Measurements from ENCODE around the gene CIAPIN1. TPM values are rescaled to one million over a fixed set of nuclear protein-coding genes. Genes with fewer than 3 reads are reported as not detected.

Gene CIAPIN1
- total RNA-seq, 1 donor from 2014 or later: 97.2 TPM

DNA sequence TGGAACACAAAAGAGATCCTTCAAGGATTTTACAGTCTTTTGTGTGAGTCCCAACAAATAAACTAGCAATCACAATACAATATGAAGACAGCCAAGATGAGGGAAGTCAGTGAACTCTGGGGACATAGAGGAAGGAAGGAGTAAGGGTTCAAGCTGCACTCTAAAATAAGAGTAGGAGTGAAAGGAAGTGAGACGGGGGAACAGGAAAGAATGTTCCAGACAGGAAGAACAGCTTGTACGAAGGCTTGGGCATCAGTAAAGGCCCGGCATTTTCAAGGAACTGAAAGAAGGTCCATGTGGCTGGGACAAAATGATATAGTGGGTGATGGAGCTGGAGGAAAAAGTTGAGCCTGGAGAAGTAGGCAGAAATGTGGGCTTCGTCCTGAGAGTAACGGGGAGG, 38.1 kb downstream of the CIAPIN1 start:
- H3K27me3 Mint-ChIP-seq (ENCODE audit: low read depth): peaks cover 14% of the 10 kb centered on the region
- DNase-seq (ENCODE audit: low read depth, low spot score): no peak
- H3K4me3 Mint-ChIP-seq: no peak overlapping the region
- no peak overlapping the region for H3K27ac Mint-ChIP-seq (ENCODE audit: unreplicated experiment)
- no peaks in the 10 kb centered on the region for H3K36me3 Mint-ChIP-seq (ENCODE audit: low read depth)
- H3K4me1 Mint-ChIP-seq: peaks cover 10% of the 10 kb centered on the region
- TF ChIP-seq, protein P1, sequence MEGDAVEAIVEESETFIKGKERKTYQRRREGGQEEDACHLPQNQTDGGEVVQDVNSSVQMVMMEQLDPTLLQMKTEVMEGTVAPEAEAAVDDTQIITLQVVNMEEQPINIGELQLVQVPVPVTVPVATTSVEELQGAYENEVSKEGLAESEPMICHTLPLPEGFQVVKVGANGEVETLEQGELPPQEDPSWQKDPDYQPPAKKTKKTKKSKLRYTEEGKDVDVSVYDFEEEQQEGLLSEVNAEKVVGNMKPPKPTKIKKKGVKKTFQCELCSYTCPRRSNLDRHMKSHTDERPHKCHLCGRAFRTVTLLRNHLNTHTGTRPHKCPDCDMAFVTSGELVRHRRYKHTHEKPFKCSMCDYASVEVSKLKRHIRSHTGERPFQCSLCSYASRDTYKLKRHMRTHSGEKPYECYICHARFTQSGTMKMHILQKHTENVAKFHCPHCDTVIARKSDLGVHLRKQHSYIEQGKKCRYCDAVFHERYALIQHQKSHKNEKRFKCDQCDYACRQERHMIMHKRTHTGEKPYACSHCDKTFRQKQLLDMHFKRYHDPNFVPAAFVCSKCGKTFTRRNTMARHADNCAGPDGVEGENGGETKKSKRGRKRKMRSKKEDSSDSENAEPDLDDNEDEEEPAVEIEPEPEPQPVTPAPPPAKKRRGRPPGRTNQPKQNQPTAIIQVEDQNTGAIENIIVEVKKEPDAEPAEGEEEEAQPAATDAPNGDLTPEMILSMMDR (conservative IDR thresholded peaks at IDR 0.05): no peak
- no peaks in the 10 kb centered on the region for H3K9me3 Mint-ChIP-seq

DNA sequence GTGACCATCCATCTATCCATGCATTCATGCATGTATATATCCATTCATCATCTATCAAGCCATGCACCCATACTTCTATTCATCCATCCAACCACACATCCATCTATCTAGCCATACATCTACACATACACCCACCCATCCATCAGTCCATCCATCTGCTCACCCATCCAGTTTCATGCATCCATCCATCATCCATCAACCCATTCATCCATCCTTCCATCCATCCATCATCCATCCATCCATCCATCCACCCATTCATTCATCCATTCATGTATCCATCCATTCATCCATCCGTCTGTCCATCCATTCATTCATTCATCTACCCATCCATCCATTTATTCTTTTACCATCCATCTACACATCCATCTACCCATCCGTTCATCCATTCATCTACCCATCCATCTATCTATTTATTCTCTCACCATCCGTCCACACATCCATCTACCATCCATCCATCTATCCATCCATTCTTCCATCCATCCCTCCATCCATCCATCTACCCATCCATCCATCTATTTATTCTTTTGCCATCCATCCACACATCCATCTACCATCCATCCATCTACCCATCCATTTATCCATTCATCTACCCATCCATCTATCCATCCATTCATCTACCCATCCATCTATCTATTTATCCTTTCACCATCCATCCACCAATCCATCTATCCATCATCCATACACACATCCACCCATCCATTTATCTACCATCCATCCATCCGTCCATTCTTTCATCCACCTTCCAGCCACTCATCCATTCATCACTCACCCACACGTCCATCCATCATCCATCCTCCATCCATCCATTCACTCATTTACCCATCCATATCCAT, 39.4 kb downstream of the CIAPIN1 start:
- H3K4me3 Mint-ChIP-seq: no peak overlapping the region
- peaks cover 10% of the 10 kb centered on the region for H3K4me1 Mint-ChIP-seq
- H3K9me3 Mint-ChIP-seq: no peaks in the 10 kb centered on the region
- TF ChIP-seq, protein P1 (conservative IDR thresholded peaks at IDR 0.05): no peak
- no peaks in the 10 kb centered on the region for H3K36me3 Mint-ChIP-seq (ENCODE audit: low read depth)
- peaks cover 16% of the 10 kb centered on the region for H3K27me3 Mint-ChIP-seq (ENCODE audit: low read depth)
- H3K27ac Mint-ChIP-seq (ENCODE audit: unreplicated experiment): no peak overlapping the region
- no peak for DNase-seq (ENCODE audit: low read depth, low spot score)

DNA sequence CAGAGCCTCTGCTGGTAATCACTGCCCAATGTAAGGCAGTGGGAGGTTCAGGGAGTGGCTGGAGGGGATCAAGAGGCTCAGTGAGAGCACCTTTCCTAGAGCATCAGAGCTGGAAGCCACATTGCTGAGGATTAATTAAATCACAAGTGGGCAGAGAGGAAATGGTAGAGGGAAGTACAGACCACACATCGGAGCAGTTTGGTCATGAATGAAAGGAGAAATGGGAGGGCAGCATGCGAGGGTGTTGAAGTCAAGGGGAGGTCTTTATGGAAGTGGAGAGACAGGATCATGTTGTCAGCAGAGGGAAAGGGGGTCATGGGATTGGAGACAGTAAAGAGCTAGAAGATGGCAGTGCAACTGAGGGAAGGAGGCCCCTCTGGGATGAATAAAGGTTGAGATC, 40.3 kb downstream of the CIAPIN1 start:
- H3K27me3 Mint-ChIP-seq (ENCODE audit: low read depth): peaks cover 16% of the 10 kb centered on the region
- no peaks in the 10 kb centered on the region for H3K9me3 Mint-ChIP-seq
- H3K36me3 Mint-ChIP-seq (ENCODE audit: low read depth): no peaks in the 10 kb centered on the region
- no peak overlapping the region for H3K27ac Mint-ChIP-seq (ENCODE audit: unreplicated experiment)
- no peak for DNase-seq (ENCODE audit: low read depth, low spot score)
- TF ChIP-seq, protein P1 (conservative IDR thresholded peaks at IDR 0.05): no peak
- H3K4me1 Mint-ChIP-seq: peaks cover 10% of the 10 kb centered on the region
- no peak overlapping the region for H3K4me3 Mint-ChIP-seq

DNA sequence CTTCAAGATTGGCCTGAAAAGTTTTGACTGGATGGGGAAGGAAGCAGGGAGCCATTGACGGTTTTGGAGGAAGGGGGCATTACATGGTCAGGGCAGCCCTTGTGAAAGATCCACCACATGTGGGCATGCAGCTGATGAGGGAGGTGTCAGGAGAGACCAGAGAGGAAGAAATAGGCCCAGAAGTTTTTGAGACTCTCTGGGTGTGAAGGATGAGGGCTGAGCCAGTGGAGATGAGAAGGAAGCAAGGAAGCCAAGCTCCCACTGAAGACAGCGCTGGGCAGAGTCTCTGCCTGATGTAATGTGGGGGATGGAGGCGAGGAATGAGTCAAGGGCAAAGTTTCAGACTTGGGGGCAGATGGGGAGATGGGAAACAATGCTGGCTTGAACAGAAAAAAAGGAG, 42.1 kb downstream of the CIAPIN1 start:
- H3K27ac Mint-ChIP-seq (ENCODE audit: unreplicated experiment): no peak overlapping the region
- peaks cover 6% of the 10 kb centered on the region for H3K4me1 Mint-ChIP-seq
- TF ChIP-seq, protein P1 (conservative IDR thresholded peaks at IDR 0.05): no peak

DNA sequence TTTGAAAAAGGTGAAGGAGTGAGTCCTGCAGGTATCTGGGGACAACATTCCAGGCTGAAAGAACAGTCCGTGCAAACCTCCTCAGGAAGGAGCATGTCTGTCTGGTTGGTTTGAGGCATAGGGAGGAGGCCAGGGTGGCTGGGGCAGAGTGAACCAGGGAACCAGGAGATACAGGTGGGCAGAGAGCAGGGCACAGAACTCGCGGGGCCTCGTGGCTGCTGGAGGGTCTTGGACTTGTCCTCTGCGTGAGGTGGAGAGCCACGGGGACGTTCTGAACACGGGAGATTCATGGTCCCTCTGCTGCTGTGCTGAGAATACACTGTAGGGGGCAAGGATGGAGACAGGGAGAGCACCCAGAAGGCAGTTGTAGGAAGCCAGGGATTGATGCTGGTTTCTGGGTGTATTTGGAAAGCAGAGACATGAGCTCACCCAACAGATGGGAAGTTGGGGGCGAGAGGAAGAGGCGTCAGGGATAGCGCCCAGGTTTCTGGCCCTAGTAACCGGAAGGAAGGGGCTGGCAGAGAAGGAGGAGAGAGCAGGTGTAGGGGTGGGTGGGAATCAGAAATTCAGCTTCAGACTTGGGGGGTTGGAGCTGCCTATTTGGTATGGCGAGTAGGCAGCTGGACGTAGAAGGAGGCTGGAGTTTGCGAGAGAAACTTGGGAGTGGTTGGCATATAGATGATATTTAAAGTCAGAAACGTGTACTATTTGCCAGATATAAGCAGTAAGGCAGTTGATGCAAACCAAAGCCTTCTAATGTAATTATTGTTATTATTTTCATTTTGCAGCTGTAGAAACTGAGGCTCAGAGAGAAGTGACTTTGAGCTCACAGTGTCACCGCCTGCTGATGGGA, 43.0 kb downstream of the CIAPIN1 start, which contains the start of gene CCL17:
TSS of gene CCL17 (plus strand) at position 803 of the 853 bp plus-strand sequence. CDS start 9,166 bp downstream, outside the sequence.
- TF ChIP-seq, protein P1 (conservative IDR thresholded peaks at IDR 0.05): no peak
- Mint-ChIP-seq H3K27me3 (ENCODE audit: low read depth) (peaks cover 16% of the 10 kb centered on the region), H3K36me3 (ENCODE audit: low read depth) (no peaks in the 10 kb centered on the region), H3K4me1 (peaks cover 4% of the 10 kb centered on the region), H3K4me3 (no peak within 1 kb of the TSS), H3K27ac (ENCODE audit: unreplicated experiment) (peak within 1 kb of the TSS; percentile 25), H3K9me3 (no peaks in the 10 kb centered on the region)
- no peak for DNase-seq (ENCODE audit: low read depth, low spot score)

More for the DNA sequence above, 42.1 kb downstream of the CIAPIN1 start:
- Mint-ChIP-seq H3K9me3 (no peaks in the 10 kb centered on the region), H3K36me3 (ENCODE audit: low read depth) (no peaks in the 10 kb centered on the region), H3K27me3 (ENCODE audit: low read depth) (peaks cover 16% of the 10 kb centered on the region), H3K4me3 (no peak overlapping the region)
- no peak for DNase-seq (ENCODE audit: low read depth, low spot score)

Measured in neural crest cell (in vitro differentiated cells).